IMR-90 (cell line): ENCODE measurements around the gene CDK12. TPM values are rescaled to one million over a fixed set of nuclear protein-coding genes. Genes with fewer than 3 reads are reported as not detected.

Experiments
- ATAC-seq: fragments of 200-7000 bp; cut with Tn5 transposase; 2 replicates; pipeline ENCODE4 v1.9.1; 2020; ENCODE audit warnings: low read depth, mild to moderate bottlenecking, moderate library complexity
- BruUV-seq: library from RNA; stranded (reverse); fragments of 400-500 nt; replicated peaks from 2 replicates; lab custom pipeline; 2021; lab: Mats Ljungman, UMichigan
- CTCF ChIA-PET: fragments of 300-600 bp; formaldehyde crosslinking; extraction: SDS; loops from one replicate; lab custom pipeline; 2021; ENCODE audit warnings: antibody characterized with exemption; lab: Yijun Ruan, JAX
- POLR2A ChIA-PET: fragments of 300-600 bp; sonication (Branson Sonifier 250); formaldehyde crosslinking; loops from one replicate; lab custom pipeline; 2022; ENCODE audit warnings: antibody characterized with exemption; ENCODE audit not compliant: unreplicated experiment; lab: Charles Lee
- DNase-seq: peaks from one replicate; pipeline ENCODE4 v3.0.0; 2013
- H2AFZ ChIP-seq: replicated peaks from 2 replicates; pipeline ENCODE3; 2013; ENCODE audit warnings: low read length, mild to moderate bottlenecking; ENCODE audit not compliant: poor library complexity
- H2AK5ac ChIP-seq: 2 replicates; pipeline ENCODE4 v1.6.1; 2013; ENCODE audit warnings: low read depth, low read length, inconsistent platforms
- H2AK9ac ChIP-seq: replicated peaks from 2 replicates; pipeline ENCODE3; 2013; ENCODE audit warnings: mild to moderate bottlenecking, low read depth, low read length, moderate library complexity; ENCODE audit not compliant: poor library complexity
- H2BK120ac ChIP-seq: 2 replicates; pipeline ENCODE4 v1.6.1; 2013; ENCODE audit warnings: low read depth, low read length, inconsistent platforms
- H2BK15ac ChIP-seq: 3 replicates; pipeline ENCODE4 v1.6.1; 2013; ENCODE audit warnings: low read depth, low read length, inconsistent platforms
- H2BK20ac ChIP-seq: 2 replicates; pipeline ENCODE4 v1.6.1; 2013; ENCODE audit warnings: low read depth, mild to moderate bottlenecking, inconsistent platforms, low read length, moderate library complexity
- H2BK5ac ChIP-seq: 2 replicates; pipeline ENCODE4 v1.6.1; 2013; ENCODE audit warnings: mild to moderate bottlenecking, low read depth, low read length, inconsistent platforms; ENCODE audit not compliant: poor library complexity, severe bottlenecking
- H3K14ac ChIP-seq: replicated peaks from 2 replicates; pipeline ENCODE4 v1.6.1; 2013; ENCODE audit warnings: low read depth, low read length, inconsistent platforms
- H3K18ac ChIP-seq: 2 replicates; pipeline ENCODE4 v1.6.1; 2013; ENCODE audit warnings: low read depth, low read length, control low read depth
- H3K23ac ChIP-seq: 2 replicates; pipeline ENCODE4 v1.6.1; 2013; ENCODE audit warnings: low read depth, low read length, inconsistent platforms
- H3K27ac ChIP-seq: 2 replicates; pipeline ENCODE4 v1.5.1; 2013; ENCODE audit warnings: mild to moderate bottlenecking, control low read depth, low read length; ENCODE audit not compliant: insufficient read depth
- H3K27me3 ChIP-seq: 2 replicates; pipeline ENCODE4 v1.6.1; 2013; ENCODE audit warnings: low read length; ENCODE audit not compliant: control insufficient read depth, insufficient read depth
- H3K36me3 ChIP-seq: 2 replicates; pipeline ENCODE4 v1.6.1; 2013; ENCODE audit warnings: low read length, mixed read lengths; ENCODE audit not compliant: control insufficient read depth, insufficient read depth
- H3K4ac ChIP-seq: 2 replicates; pipeline ENCODE4 v1.6.1; 2013; ENCODE audit warnings: low read depth, low read length, inconsistent platforms
- H3K4me1 ChIP-seq: 2 replicates; pipeline ENCODE4 v1.6.1; 2013; ENCODE audit warnings: low read length, mixed read lengths; ENCODE audit not compliant: control insufficient read depth, insufficient read depth
- H3K4me2 ChIP-seq: 2 replicates; pipeline ENCODE4 v1.6.1; 2013; ENCODE audit warnings: low read depth, mild to moderate bottlenecking, control low read depth, low read length, moderate library complexity
- H3K4me3 ChIP-seq: 2 replicates; pipeline ENCODE4 v1.5.1; 2013; ENCODE audit warnings: low read depth, mild to moderate bottlenecking, control low read depth, low read length, moderate library complexity; ENCODE audit not compliant: insufficient read depth
- H3K56ac ChIP-seq: 2 replicates; pipeline ENCODE4 v1.6.1; 2013; ENCODE audit warnings: low read length, inconsistent platforms; ENCODE audit not compliant: insufficient read depth; ENCODE audit errors: extremely low read depth
- H3K79me1 ChIP-seq, 2 experiments: 2 replicates each; pipeline ENCODE4 v1.6.1; 2013; ENCODE audit warnings: low read length in 2 of 2, inconsistent platforms in 1 of 2, low read depth in 1 of 2
- H3K9ac ChIP-seq: 2 replicates; pipeline ENCODE4 v1.6.1; 2013; ENCODE audit warnings: low read depth, low read length, control low read depth
- H3K9me1 ChIP-seq: 2 replicates; pipeline ENCODE4 v1.6.1; 2013; ENCODE audit warnings: low read length, inconsistent platforms; ENCODE audit not compliant: insufficient read depth
- H3K9me3 ChIP-seq: 2 replicates; pipeline ENCODE4 v1.6.1; 2013; ENCODE audit warnings: low read length; ENCODE audit not compliant: control insufficient read depth, insufficient read depth
- H4K20me1 ChIP-seq: 2 replicates; pipeline ENCODE4 v1.6.1; 2013; ENCODE audit warnings: low read length, inconsistent platforms; ENCODE audit not compliant: insufficient read depth
- H4K5ac ChIP-seq: 2 replicates; pipeline ENCODE4 v1.6.1; 2013; ENCODE audit warnings: mild to moderate bottlenecking, low read depth, low read length, control low read depth
- H4K8ac ChIP-seq, 2 experiments: 2 replicates each; pipeline ENCODE4 v1.6.1; 2013; ENCODE audit warnings: low read depth in 2 of 2, low read length in 2 of 2, control low read depth in 1 of 2, inconsistent platforms in 1 of 2
- H4K91ac ChIP-seq: 2 replicates; pipeline ENCODE4 v1.6.1; 2013; ENCODE audit warnings: low read depth, low read length, inconsistent platforms; ENCODE audit not compliant: insufficient read depth
- CTCF ChIP-seq: conservative IDR thresholded peaks from 2 replicates; pipeline ENCODE4 v1.5.1; 2012; ENCODE audit warnings: mild to moderate bottlenecking, low read depth, low read length, improper control_type of control experiment
- RAD21 ChIP-seq: IDR thresholded peaks from 2 replicates; pipeline ENCODE4 v1.6.1; 2012; ENCODE audit warnings: low read length, improper control_type of control experiment
- WGBS, 2 experiments: methylation state at CpG; one replicate each; pipeline versions ENCODE4 v1.1.5 to v1.1.7; 2013; ENCODE audit warnings: missing lambda C conversion rate in 2 of 2; ENCODE audit not compliant: insufficient read length in 1 of 2; ENCODE audit errors: extremely low coverage in 2 of 2; 5-methylcytosine and 5-hydroxymethylcytosine counted together
- dilution Hi-C: fragments of 300-500 bp; cut with HindIII; formaldehyde crosslinking; loops from one replicate; pipeline ENCODE4 v1.14.3; 2018; ENCODE audit warnings: low sequenced_read_pairs; ENCODE audit not compliant: unreplicated experiment
- in situ Hi-C: fragments of 300-500 bp; cut with MboI; formaldehyde crosslinking; loops from 3 replicates; pipeline ENCODE4 v1.14.3; 2019; ENCODE audit warnings: low sequenced_read_pairs, inconsistent platforms, mixed read lengths
- intact Hi-C: fragments of 100-400 bp; cut with micrococcal nuclease; formaldehyde crosslinking; loops from 2 replicates; pipeline ENCODE4 v1.10.0; 2022
- polyA plus RNA-seq, 3 experiments: library from polyadenylated mRNA; depleted of rRNA; stranded (reverse); fragments of >200 nt; gene quantifications; 2 replicates each; pipeline ENCODE4 v1.2.3, GENCODE V29; 2012; ENCODE audit warnings: low replicate concordance in 1 of 3
- total RNA-seq: library from RNA; depleted of rRNA; stranded (reverse); fragments of >200 nt; gene quantifications from 2 replicates; pipeline ENCODE4 v1.2.3, GENCODE V29; 2012

CDK12 gene
- total and polyA plus RNA-seq, 2 of the 4 experiments (the other 2 are of a cell fraction), result 16.1 to 27.1 TPM

- Histone ChIP-seq H3K36me3 (peaks cover 33% of the 10 kb centered on the region), H3K23ac (no peak overlapping the region), H3K27me3 (no peaks in the 10 kb centered on the region), H4K5ac (no peak overlapping the region), H3K9ac (no peak overlapping the region), H4K20me1 (no peaks in the 10 kb centered on the region), H3K18ac (no peak overlapping the region), H3K9me1 (no peaks in the 10 kb centered on the region), H3K4ac (no peak overlapping the region), H4K91ac (no peak overlapping the region), H4K8ac (no peak overlapping the region), H3K4me3 (no peak overlapping the region), H2AK9ac (no peak overlapping the region), H3K4me2 (no peak overlapping the region), H3K9me3 (no peaks in the 10 kb centered on the region), H2AK5ac (no peak overlapping the region), H2AFZ (no peak overlapping the region), H2BK15ac (no peak overlapping the region), H3K4me1 (no peaks in the 10 kb centered on the region), H2BK5ac (no peak overlapping the region), H3K27ac (no peak overlapping the region), H2BK120ac (no peak overlapping the region), H3K56ac (no peak overlapping the region), H3K79me1 (peaks cover 8 to 18% of the 10 kb centered on the region in 2 experiments; a peak in 3 of 4 replicates), H3K14ac (no peak overlapping the region), H2BK20ac (no peak overlapping the region)
- WGBS, 2 experiments, result 100% methylated on average over 1 of the region's 2 CpGs; no CpG with 5 or more reads in 1 of the 2 experiments
- CTCF ChIA-PET, result interaction anchor here (0.6 kb wide), 1 partner anchor 44 kb away, joined by 3 read pairs; no protein-coding TSS in a partner anchor
- in situ Hi-C loops, result no loop called here
- ATAC-seq (no peak), DNase-seq (no peak)
- BruUV-seq, result no TSS peak
- intact Hi-C loops, result no loop called here
- POLR2A ChIA-PET, result no interaction called here
- TF ChIP-seq RAD21 (no peak), CTCF (no peak)
- dilution Hi-C loops, result no loop called here
Observed at GRCh38 chr17:39508987-39509386, 47.7 kb downstream of the CDK12 start.
